Central memory CD8-positive, alpha-beta T cell (primary cell): ENCODE data around the gene DNAJC15.

Experiments
- ATAC-seq: fragments of 150-1000 bp; cut with Tn5 transposase; replicated peaks from 2 replicates; pipeline ENCODE4 v1.10.0; 2022; ENCODE audit warnings: mild to moderate bottlenecking, moderate FRiP score, moderate number of reproducible peaks; ENCODE audit not compliant: poor library complexity, severe bottlenecking; ENCODE audit errors: extremely low read depth
- DNase-seq, 2 donors: peaks; one replicate each; pipeline ENCODE4 v3.0.0; 2021; ENCODE audit warnings: low spot score in 2 of 2
- H3K27ac Mint-ChIP-seq: one replicate; pipeline ENCODE4 v1.8.0; 2022; ENCODE audit warnings: low read depth, mild to moderate bottlenecking, moderate library complexity, mixed read lengths
- H3K27me3 Mint-ChIP-seq: one replicate; pipeline ENCODE4 v1.8.0; 2022; ENCODE audit warnings: mixed read lengths
- H3K36me3 Mint-ChIP-seq: one replicate; pipeline ENCODE4 v1.8.0; 2022; ENCODE audit warnings: mild to moderate bottlenecking, moderate library complexity, mixed read lengths; ENCODE audit not compliant: insufficient read depth
- H3K4me1 Mint-ChIP-seq: one replicate; pipeline ENCODE4 v1.8.0; 2022; ENCODE audit warnings: mixed read lengths
- H3K4me3 Mint-ChIP-seq: one replicate; pipeline ENCODE4 v1.8.0; 2022; ENCODE audit warnings: mild to moderate bottlenecking, moderate library complexity, mixed read lengths
- H3K9me3 Mint-ChIP-seq: one replicate; pipeline ENCODE4 v1.8.0; 2022; ENCODE audit warnings: mixed read lengths

DNAJC15 gene

DNA sequence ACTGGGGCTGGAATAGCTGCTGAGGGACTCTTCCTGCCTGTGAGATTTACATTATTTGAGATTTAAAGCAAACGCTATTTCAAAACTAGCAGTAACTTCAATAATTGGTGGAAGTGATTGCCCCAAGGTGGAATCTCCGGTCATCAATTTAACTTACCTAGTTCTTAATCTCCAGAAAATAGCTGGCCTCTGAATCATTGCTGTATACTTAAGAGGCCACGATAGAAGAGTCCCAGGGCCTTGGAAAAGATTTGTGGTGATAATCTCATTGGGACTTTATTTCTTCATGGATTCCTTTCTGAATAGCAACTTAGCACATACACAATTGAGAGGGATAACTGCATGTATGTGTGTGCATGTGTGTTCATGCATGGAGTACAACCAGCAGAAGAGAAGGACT is 120.2 kb downstream of the DNAJC15 start:
- DNase-seq, result no peak
- Mint-ChIP-seq H3K9me3 (no peaks in the 10 kb centered on the region), H3K4me1 (no peaks in the 10 kb centered on the region), H3K27ac (no peak overlapping the region), H3K36me3 (no peaks in the 10 kb centered on the region), H3K27me3 (peaks cover 27% of the 10 kb centered on the region), H3K4me3 (no peak overlapping the region)
- ATAC-seq, result no peak

DNA sequence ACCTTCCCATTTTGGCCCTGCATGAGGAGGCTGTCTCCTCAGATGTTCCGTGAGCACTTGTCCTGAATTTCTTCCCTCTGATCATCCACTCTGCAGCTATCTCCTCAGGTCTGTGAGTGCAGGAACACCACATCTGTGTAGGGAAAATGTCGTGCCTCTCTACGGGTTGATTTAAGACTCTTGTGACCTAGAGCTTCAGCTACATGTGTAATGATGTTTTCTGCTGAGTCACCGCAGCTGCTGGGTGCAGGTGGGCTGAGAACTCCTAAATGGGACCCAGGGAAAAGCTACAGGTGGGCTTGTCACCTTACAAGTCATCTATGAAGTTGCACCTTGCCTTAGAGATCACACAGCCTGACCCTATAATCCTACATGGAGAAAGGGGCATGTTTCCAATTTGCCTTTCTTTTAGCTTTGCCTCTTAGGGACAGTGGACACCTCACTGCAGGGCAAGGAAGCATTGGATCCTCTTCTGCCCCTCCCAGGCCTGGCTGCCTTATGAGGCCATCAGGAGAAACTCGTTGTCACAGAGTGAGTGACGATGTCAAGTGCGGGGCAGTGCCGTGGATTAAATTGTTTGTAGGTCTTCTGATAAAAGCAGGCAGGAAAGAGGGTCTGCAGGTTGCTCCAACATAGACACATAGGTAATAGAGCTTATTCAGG is 122.3 kb downstream of the DNAJC15 start:
- H3K27ac Mint-ChIP-seq, result no peak overlapping the region
- H3K27me3 Mint-ChIP-seq, result peaks cover 32% of the 10 kb centered on the region
- H3K9me3 Mint-ChIP-seq, result no peaks in the 10 kb centered on the region
- H3K36me3 Mint-ChIP-seq, result no peaks in the 10 kb centered on the region
- H3K4me3 Mint-ChIP-seq, result no peak overlapping the region
- no peak for DNase-seq
- no peaks in the 10 kb centered on the region for H3K4me1 Mint-ChIP-seq
- no peak for ATAC-seq

DNA sequence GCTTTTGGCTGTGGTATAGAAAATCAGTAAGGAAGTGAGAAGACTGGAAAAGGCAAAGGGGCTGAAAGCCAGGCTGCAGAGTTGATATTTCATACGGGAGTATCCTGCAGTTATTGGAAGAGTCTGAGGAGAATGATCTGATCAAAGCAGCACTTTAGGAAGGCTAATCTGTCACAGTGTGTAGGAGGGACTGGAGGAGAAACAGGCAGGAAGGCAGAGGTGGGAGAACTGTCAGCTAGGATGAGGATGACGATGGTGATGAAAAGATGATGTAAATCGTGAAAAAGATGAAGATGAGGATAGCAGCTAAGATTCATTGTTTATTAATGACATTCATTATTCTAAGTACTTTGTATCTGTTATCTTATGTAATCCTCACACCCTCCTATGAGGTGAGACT is 123.0 kb downstream of the DNAJC15 start:
- Mint-ChIP-seq H3K4me3 (no peak overlapping the region), H3K9me3 (no peaks in the 10 kb centered on the region), H3K36me3 (no peaks in the 10 kb centered on the region), H3K27ac (no peak overlapping the region), H3K27me3 (peaks cover 36% of the 10 kb centered on the region), H3K4me1 (no peaks in the 10 kb centered on the region)
- ATAC-seq, result no peak
- no peak for DNase-seq

DNA sequence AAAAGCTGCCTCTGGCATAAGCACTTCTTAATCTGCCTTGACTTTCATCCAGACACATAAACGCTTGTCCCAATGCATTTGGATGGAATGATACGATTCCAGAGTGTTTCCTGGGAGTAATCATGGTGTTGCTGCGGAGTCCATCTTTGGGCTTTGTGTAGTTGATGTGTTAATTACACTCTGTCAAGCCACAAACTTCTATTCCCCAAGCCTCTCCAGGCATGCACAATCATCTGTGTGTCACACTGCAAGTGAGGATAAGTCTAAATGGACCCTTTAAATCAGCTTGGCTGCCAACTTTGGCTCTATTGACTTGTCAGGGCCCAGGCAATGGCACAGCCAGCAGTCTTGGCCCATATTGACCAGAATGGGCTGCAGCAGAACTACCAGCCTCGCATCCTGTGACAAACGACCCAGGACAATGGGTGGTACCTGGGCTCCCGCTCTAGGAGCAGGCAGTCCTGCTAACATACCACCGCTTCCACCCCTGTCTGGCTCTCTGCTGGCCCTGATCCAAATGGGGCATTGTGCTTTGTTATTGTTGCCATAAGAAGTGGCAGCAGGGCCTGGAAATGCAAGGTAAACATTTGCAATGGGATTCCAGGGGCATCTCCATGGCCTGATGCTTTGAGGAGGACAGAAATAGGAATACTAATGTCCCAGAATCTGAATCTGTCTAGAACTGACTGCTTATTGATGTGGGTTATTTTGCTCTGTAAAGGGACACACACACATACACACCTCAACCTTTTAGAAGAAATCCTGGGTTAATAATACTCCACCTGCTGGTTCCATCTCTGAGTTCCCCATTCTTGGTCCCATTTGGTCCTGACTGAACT is 127.2 kb downstream of the DNAJC15 start:
- Mint-ChIP-seq H3K9me3 (no peaks in the 10 kb centered on the region), H3K4me3 (no peak overlapping the region), H3K27ac (no peak overlapping the region), H3K27me3 (peaks cover 41% of the 10 kb centered on the region), H3K4me1 (no peaks in the 10 kb centered on the region), H3K36me3 (no peaks in the 10 kb centered on the region)
- DNase-seq (no peak), ATAC-seq (no peak)

DNA sequence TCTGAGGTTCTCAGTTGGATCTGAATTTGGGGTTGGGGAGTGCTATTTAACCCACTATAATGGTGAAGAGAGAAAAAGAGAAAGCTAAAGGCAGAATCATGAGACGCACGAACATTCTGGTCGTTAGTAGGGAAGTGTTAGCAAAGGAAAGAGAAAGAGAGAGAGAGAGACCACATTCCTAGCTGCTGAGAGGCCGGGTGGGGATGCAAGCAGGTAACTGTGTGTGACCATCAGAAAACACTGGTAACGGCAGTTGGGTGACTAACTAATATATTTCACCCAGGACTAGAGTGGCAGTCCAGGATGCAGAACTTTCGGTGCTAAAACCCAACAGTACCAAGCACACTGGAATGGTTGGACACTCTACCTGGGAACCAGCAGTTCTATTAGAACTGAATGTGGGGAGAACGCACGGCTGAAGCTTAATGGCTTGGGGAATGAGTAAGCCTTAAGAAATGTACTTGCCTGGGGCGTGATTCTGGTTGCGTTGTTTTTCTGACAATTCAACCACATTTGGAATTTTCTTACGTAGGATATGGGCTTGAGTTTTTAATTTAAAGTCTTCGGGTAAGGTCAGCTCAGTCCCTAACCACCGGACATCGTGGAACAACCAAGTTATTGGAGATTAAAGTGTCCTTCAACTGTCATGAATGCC is 130.2 kb downstream of the DNAJC15 start:
- Mint-ChIP-seq H3K27me3 (peaks cover 18% of the 10 kb centered on the region), H3K4me1 (no peaks in the 10 kb centered on the region), H3K36me3 (no peaks in the 10 kb centered on the region), H3K9me3 (no peaks in the 10 kb centered on the region), H3K27ac (no peak overlapping the region), H3K4me3 (no peak overlapping the region)
- no peak for DNase-seq
- no peak for ATAC-seq

DNA sequence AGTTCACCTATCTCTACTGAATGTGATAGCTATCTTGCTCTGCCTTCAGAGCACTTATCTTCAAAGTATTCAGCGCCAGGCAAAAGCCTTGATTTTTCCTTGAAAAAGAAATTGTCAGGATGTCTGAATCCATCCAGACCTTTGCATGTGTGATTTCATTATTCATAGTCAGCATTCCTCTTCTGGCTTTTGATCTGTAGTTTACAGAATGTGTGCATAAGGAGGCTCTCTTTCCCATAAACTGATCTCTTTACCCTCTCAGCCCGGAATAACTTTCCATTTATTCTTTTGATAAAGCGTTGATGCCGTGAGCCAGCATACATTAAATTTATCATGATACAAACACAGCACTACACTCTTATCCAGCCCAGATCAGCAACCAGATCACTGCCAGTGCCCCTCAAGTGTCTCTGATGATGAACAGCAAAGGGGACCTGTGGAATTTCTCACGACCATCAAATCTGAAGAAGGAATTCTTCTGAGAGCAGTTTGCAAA is 130.8 kb downstream of the DNAJC15 start:
- no peak overlapping the region for H3K27ac Mint-ChIP-seq
- H3K9me3 Mint-ChIP-seq, result no peaks in the 10 kb centered on the region
- H3K36me3 Mint-ChIP-seq, result no peaks in the 10 kb centered on the region
- no peak overlapping the region for H3K4me3 Mint-ChIP-seq
- ATAC-seq, result no peak
- H3K4me1 Mint-ChIP-seq, result no peaks in the 10 kb centered on the region
- peaks cover 12% of the 10 kb centered on the region for H3K27me3 Mint-ChIP-seq
- DNase-seq, result no peak

DNA sequence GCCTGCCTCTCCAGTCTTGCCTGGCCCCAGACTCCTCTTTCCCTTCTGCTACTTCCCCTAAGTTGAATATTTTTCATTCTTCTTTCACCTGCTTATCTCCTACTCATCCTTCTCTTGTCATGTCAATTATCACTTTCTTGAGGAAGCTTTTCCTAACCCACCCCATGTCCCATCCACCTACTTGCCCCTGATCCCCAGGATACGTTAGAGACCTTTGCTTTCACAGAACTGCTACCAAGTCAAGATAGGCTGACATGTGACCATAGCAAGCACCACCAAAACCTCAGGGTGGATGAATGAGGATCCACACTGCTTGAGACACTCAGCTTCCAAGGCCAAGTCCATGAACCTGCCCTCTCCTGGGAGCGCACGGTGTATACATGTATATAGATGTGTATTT is 131.5 kb downstream of the DNAJC15 start:
- Mint-ChIP-seq H3K4me1 (no peaks in the 10 kb centered on the region), H3K36me3 (no peaks in the 10 kb centered on the region), H3K27me3 (peaks cover 11% of the 10 kb centered on the region), H3K4me3 (no peak overlapping the region), H3K27ac (no peak overlapping the region), H3K9me3 (no peaks in the 10 kb centered on the region)
- DNase-seq (no peak), ATAC-seq (no peak)

DNA sequence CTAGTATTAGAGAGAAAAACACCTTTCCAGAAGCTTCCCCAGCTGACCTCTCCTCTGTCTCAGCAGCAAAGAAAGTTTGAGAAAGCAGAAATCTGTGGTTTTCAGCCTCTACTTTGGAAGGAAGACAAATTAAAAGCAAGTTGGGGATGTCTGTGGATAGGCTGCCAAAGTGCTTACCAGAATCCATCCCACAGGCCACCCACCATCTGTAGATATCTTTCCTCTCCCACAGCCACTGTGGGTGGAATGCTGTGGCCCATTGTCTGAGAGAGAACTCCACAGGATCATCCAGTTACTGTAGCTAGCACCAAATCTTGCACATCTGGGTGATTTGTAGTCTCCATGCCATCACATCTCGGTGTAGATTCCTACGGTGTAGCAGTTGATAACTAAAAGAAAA is 133.5 kb downstream of the DNAJC15 start:
- H3K4me3 Mint-ChIP-seq, result no peak overlapping the region
- ATAC-seq, result no peak
- no peaks in the 10 kb centered on the region for H3K9me3 Mint-ChIP-seq
- no peak for DNase-seq
- peaks cover 2% of the 10 kb centered on the region for H3K27me3 Mint-ChIP-seq
- H3K27ac Mint-ChIP-seq, result no peak overlapping the region
- H3K36me3 Mint-ChIP-seq, result no peaks in the 10 kb centered on the region
- H3K4me1 Mint-ChIP-seq, result no peaks in the 10 kb centered on the region

DNA sequence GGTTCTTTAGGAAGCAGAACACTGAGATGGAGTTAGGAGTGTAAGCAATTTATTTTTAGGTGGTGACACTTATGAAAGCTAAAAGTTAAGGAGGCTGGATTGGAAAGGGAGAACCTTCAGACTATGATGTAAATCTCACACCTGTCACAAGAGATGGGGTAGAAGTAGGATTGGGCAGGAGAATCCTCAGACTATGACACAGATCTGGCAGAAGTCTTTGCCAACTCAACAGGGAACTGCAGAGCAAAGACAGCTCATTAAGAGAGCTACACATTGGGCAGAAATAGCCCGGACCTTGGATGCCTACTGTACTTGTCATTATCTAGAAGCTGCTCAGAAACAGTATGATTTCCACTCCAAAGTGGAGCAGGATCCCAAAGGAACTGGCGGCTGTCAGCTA is 134.4 kb downstream of the DNAJC15 start:
- ATAC-seq, result no peak
- Mint-ChIP-seq H3K4me1 (no peaks in the 10 kb centered on the region), H3K36me3 (no peaks in the 10 kb centered on the region), H3K27me3 (no peaks in the 10 kb centered on the region), H3K4me3 (no peak overlapping the region), H3K27ac (no peak overlapping the region), H3K9me3 (no peaks in the 10 kb centered on the region)
- no peak for DNase-seq

DNA sequence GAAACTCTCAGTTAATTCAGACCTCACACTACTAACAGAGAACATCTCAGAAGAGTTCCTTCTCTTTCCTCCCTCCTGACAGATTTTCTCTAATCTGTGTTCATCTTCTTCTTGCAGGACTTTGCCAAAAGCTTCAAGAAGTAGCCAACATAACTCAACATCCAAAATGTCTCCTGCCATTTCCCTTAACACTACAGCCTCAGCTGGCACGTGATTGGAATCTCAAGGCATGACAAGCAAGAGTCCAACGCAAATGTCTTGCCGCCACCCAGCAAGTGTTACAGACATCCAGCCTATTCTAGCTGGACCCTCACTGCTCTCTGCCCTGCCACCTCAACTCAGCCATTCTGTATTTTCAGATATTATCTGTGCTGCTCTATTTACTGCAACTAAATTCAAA is 135.1 kb downstream of the DNAJC15 start:
- Mint-ChIP-seq H3K4me1 (no peaks in the 10 kb centered on the region), H3K4me3 (no peak overlapping the region), H3K36me3 (no peaks in the 10 kb centered on the region), H3K27me3 (no peaks in the 10 kb centered on the region), H3K9me3 (no peaks in the 10 kb centered on the region), H3K27ac (no peak overlapping the region)
- DNase-seq, result no peak
- ATAC-seq, result no peak

DNA sequence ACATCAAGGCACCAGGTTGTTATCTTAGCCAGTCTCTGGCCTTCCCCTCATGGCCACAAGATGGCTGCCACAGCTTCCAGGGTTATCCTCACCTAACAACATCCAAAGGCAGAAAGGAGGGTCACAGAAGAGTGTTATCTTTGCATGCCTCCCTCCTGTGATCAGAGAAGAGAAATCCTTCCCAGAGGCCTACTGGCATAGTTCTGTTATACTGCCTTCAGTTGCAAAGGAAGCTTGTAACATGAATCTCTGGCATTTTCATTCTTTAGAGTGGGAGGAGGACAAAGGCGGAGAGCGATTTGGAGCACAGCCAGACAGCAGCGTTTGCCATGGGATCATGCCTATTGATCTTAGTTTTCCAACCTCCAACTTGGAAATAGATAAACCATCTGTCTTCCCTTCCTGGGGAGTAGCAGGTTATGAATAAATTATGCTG is 135.7 kb downstream of the DNAJC15 start:
- no peak overlapping the region for H3K4me3 Mint-ChIP-seq

More for the DNA sequence above, 135.7 kb downstream of the DNAJC15 start:
- no peak overlapping the region for H3K27ac Mint-ChIP-seq
- H3K27me3 Mint-ChIP-seq, result no peaks in the 10 kb centered on the region
- H3K9me3 Mint-ChIP-seq, result no peaks in the 10 kb centered on the region
- H3K4me1 Mint-ChIP-seq, result no peaks in the 10 kb centered on the region
- ATAC-seq, result no peak
- DNase-seq, result no peak
- no peaks in the 10 kb centered on the region for H3K36me3 Mint-ChIP-seq
